GM23338 (cell line): Measurements from ENCODE around the gene NRG3. TPM values are rescaled to one million over a fixed set of nuclear protein-coding genes. Genes with fewer than 3 reads are reported as not detected.

Source experiments
- ATAC-seq: fragments of 200-7000 bp; cut with Tn5 transposase; 3 replicates; pipeline ENCODE4 v1.9.1; 2020
- DNase-seq: peaks from one replicate; pipeline ENCODE4 v3.0.0-alpha.2; 2015; ENCODE audit warnings: low spot score
- H2AFZ ChIP-seq: fragments of 200-600 bp; sonication (generic); 2 replicates; pipeline ENCODE4 v1.8.0; 2016; ENCODE audit warnings: antibody characterized with exemption, mild to moderate bottlenecking, moderate library complexity
- H3F3A ChIP-seq: fragments of 200-600 bp; sonication (generic); replicated peaks from 2 replicates; pipeline ENCODE4 v1.8.0; 2017; ENCODE audit warnings: antibody characterized with exemption, mixed run types, low read depth
- H3K27ac ChIP-seq: fragments of 200-600 bp; sonication (generic); 2 replicates; pipeline ENCODE4 v1.6.1; 2016; ENCODE audit warnings: low read depth
- H3K27me3 ChIP-seq: fragments of 200-600 bp; sonication (generic); 2 replicates; pipeline ENCODE4 v1.8.0; 2016; ENCODE audit warnings: mild to moderate bottlenecking, mixed run types, moderate library complexity; ENCODE audit not compliant: insufficient read depth
- H3K36me3 ChIP-seq: fragments of 200-600 bp; sonication (generic); 2 replicates; pipeline ENCODE4 v1.8.0; 2016; ENCODE audit warnings: mild to moderate bottlenecking; ENCODE audit not compliant: insufficient read depth
- H3K4me1 ChIP-seq: fragments of 200-600 bp; sonication (generic); 2 replicates; pipeline ENCODE4 v1.8.0; 2016; ENCODE audit warnings: mild to moderate bottlenecking, moderate library complexity; ENCODE audit not compliant: insufficient read depth
- H3K4me2 ChIP-seq: fragments of 200-600 bp; sonication (generic); 2 replicates; pipeline ENCODE4 v1.7.1; 2017; ENCODE audit warnings: mixed run types
- H3K4me3 ChIP-seq: fragments of 200-600 bp; sonication (generic); 2 replicates; pipeline ENCODE4 v1.6.1; 2016; ENCODE audit warnings: mixed run types
- H3K79me2 ChIP-seq: fragments of 200-600 bp; sonication (generic); replicated peaks from 2 replicates; pipeline ENCODE4 v1.8.0; 2017; ENCODE audit warnings: mild to moderate bottlenecking; ENCODE audit not compliant: insufficient read depth
- H3K9me2 ChIP-seq: fragments of 200-600 bp; sonication (generic); 2 replicates; pipeline ENCODE4 v1.8.0; 2017; ENCODE audit not compliant: insufficient read depth
- H4K20me1 ChIP-seq: fragments of 200-600 bp; sonication (generic); replicated peaks from 2 replicates; pipeline ENCODE4 v1.8.0; 2017; ENCODE audit warnings: mild to moderate bottlenecking; ENCODE audit not compliant: insufficient read depth
- H3K27ac Mint-ChIP-seq: 2 replicates; pipeline ENCODE4 v1.8.0; 2020; ENCODE audit warnings: inconsistent platforms, mild to moderate bottlenecking, moderate library complexity, mixed read lengths
- H3K27me3 Mint-ChIP-seq: 3 replicates; pipeline ENCODE4 v1.8.0; 2022; ENCODE audit warnings: low read depth, mild to moderate bottlenecking, moderate library complexity, mixed read lengths, inconsistent platforms; ENCODE audit not compliant: insufficient read depth, poor library complexity
- H3K36me3 Mint-ChIP-seq: 3 replicates; pipeline ENCODE4 v1.8.0; 2021; ENCODE audit warnings: low read depth, mild to moderate bottlenecking, inconsistent platforms, moderate library complexity, mixed read lengths
- H3K4me1 Mint-ChIP-seq: 3 replicates; pipeline ENCODE4 v1.8.0; 2020; ENCODE audit warnings: mild to moderate bottlenecking, inconsistent platforms, mixed read lengths
- H3K4me3 Mint-ChIP-seq: 3 replicates; pipeline ENCODE4 v1.8.0; 2021; ENCODE audit warnings: moderate library complexity, mild to moderate bottlenecking, inconsistent platforms, mixed read lengths
- H3K9me3 Mint-ChIP-seq: 3 replicates; pipeline ENCODE4 v1.8.0; 2020; ENCODE audit warnings: moderate library complexity, mild to moderate bottlenecking, inconsistent platforms, mixed read lengths
- CREB1 ChIP-seq: fragments of 250-450 bp; sonication (Bioruptor Pico); IDR thresholded peaks from 2 replicates; pipeline ENCODE4 v1.5.0; 2020; ENCODE audit warnings: low read depth, mild to moderate bottlenecking, moderate library complexity
- ETS1 ChIP-seq: IDR thresholded peaks from 2 replicates; pipeline ENCODE4 v1.6.1; 2016; ENCODE audit warnings: antibody characterized with exemption
- EZH2phosphoT487 ChIP-seq: fragments of 200-600 bp; sonication (generic); IDR thresholded peaks from one replicate; pipeline ENCODE4 v1.8.1; 2018; ENCODE audit warnings: antibody characterized with exemption; ENCODE audit not compliant: unreplicated experiment
- JUNB ChIP-seq: IDR thresholded peaks from one replicate; pipeline ENCODE4 v1.6.1; 2016; ENCODE audit warnings: antibody characterized with exemption; ENCODE audit not compliant: unreplicated experiment
- NANOG ChIP-seq: IDR thresholded peaks from 2 replicates; pipeline ENCODE4 v1.6.1; 2016; ENCODE audit warnings: antibody characterized with exemption, borderline replicate concordance
- ZNF462 ChIP-seq: fragments of 250-450 bp; sonication (Bioruptor Pico); IDR thresholded peaks from 2 replicates; pipeline ENCODE4 v1.5.0; 2020; ENCODE audit warnings: mild to moderate bottlenecking, moderate library complexity
- polyA plus RNA-seq: library from polyadenylated mRNA; unstranded; fragments of >200 nt; fragmentation: Nextera tagmentation; extraction: Ambion mirVana; gene quantifications from 2 replicates; pipeline ENCODE4 v1.2.1, GENCODE V29; 2016
- total RNA-seq: library from RNA; depleted of rRNA; stranded (reverse); fragments of >200 nt; shearing (Covaris generic); gene quantifications from 2 replicates; pipeline ENCODE4 v1.2.3, GENCODE V29; 2014
- TF ChIP-seq, protein P1 (sequence below): IDR thresholded peaks from one replicate; pipeline ENCODE4 v1.6.1; 2018; ENCODE audit warnings: antibody characterized with exemption; ENCODE audit not compliant: unreplicated experiment

The NRG3 gene
- total and polyA plus RNA-seq, 2 experiments from 2014 or later, result 1.9 to 3.9 TPM

- H3K79me2 ChIP-seq, result no peaks in the 10 kb centered on the region
- TF ChIP-seq EZH2phosphoT487, result no peak
- TF ChIP-seq NANOG, result no peak
- TF ChIP-seq CREB1, result no peak
- TF ChIP-seq ETS1, result no peak
- TF ChIP-seq, protein P1, sequence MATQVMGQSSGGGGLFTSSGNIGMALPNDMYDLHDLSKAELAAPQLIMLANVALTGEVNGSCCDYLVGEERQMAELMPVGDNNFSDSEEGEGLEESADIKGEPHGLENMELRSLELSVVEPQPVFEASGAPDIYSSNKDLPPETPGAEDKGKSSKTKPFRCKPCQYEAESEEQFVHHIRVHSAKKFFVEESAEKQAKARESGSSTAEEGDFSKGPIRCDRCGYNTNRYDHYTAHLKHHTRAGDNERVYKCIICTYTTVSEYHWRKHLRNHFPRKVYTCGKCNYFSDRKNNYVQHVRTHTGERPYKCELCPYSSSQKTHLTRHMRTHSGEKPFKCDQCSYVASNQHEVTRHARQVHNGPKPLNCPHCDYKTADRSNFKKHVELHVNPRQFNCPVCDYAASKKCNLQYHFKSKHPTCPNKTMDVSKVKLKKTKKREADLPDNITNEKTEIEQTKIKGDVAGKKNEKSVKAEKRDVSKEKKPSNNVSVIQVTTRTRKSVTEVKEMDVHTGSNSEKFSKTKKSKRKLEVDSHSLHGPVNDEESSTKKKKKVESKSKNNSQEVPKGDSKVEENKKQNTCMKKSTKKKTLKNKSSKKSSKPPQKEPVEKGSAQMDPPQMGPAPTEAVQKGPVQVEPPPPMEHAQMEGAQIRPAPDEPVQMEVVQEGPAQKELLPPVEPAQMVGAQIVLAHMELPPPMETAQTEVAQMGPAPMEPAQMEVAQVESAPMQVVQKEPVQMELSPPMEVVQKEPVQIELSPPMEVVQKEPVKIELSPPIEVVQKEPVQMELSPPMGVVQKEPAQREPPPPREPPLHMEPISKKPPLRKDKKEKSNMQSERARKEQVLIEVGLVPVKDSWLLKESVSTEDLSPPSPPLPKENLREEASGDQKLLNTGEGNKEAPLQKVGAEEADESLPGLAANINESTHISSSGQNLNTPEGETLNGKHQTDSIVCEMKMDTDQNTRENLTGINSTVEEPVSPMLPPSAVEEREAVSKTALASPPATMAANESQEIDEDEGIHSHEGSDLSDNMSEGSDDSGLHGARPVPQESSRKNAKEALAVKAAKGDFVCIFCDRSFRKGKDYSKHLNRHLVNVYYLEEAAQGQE, result no peak
- TF ChIP-seq ZNF462, result no peak
- TF ChIP-seq JUNB, result no peak
- H3K36me3 ChIP-seq, result no peaks in the 10 kb centered on the region
- peaks cover 11% of the 10 kb centered on the region for H3K4me1 ChIP-seq
- ATAC-seq, result no peak
- H3K27me3 Mint-ChIP-seq, result no peaks in the 10 kb centered on the region
- no peak overlapping the region for H3K27ac Mint-ChIP-seq
- no peak overlapping the region for H3K4me3 Mint-ChIP-seq
- no peak overlapping the region for H3K27ac ChIP-seq
- H4K20me1 ChIP-seq, result no peaks in the 10 kb centered on the region
- no peak overlapping the region for H3K4me2 ChIP-seq
- no peaks in the 10 kb centered on the region; the same call in 2 of the 3 replicates for H3K9me3 Mint-ChIP-seq
- no peaks in the 10 kb centered on the region for H3K36me3 Mint-ChIP-seq
- no peak for DNase-seq
- no peak overlapping the region for H3K4me3 ChIP-seq
- H3K27me3 ChIP-seq, result no peaks in the 10 kb centered on the region
- H2AFZ ChIP-seq, result no peak overlapping the region
- H3K9me2 ChIP-seq, result no peaks in the 10 kb centered on the region
- no peaks in the 10 kb centered on the region for H3F3A ChIP-seq
- H3K4me1 Mint-ChIP-seq, result peaks cover 29% of the 10 kb centered on the region
These were observed 524.9 kb downstream of the NRG3 start for GRCh38 chr10:82399850-82400249.
